ENCODE measurements around the gene EPB41L4A. TPM values are rescaled to one million over a fixed set of nuclear protein-coding genes. Genes with fewer than 3 reads are reported as not detected.

The EPB41L4A gene
- total RNA-seq, 1 donor from 2014 or later: 21.4 TPM

GRCh38 chr5:112160652-112161391, 258.3 kb downstream of the EPB41L4A start:
- Histone ChIP-seq H3K27me3 (ENCODE audit: control insufficient read depth in 3 of 3, insufficient read depth in 3 of 3, low read length in 3 of 3) (no peaks in the 10 kb centered on the region), H3K9me3 (ENCODE audit: control insufficient read depth in 3 of 3, low read length in 3 of 3) (no peaks in the 10 kb centered on the region), H3K9ac (ENCODE audit: low read depth in 1 of 3, low read length in 3 of 3) (peak overlapping the region; percentile 89 to 95 (median 89)), H3K4me1 (ENCODE audit: control insufficient read depth in 3 of 3, insufficient read depth in 3 of 3, low read length in 3 of 3) (peaks cover 10 to 29% (median 17%) of the 10 kb centered on the region in 3 donors), H3K4me3 (ENCODE audit: low read length in 3 of 3) (peak overlapping the region; percentile 70 to 97 (median 92)), H3K27ac (ENCODE audit: low read depth, low read length) (peak overlapping the region; percentile 81), H3K36me3 (ENCODE audit: control insufficient read depth in 3 of 3, insufficient read depth in 3 of 3, low read length in 3 of 3) (peaks cover 27 to 33% (median 29%) of the 10 kb centered on the region in 3 donors)

GRCh38 chr5:112159435-112159834, 259.6 kb downstream of the EPB41L4A start:
- no peaks in the 10 kb centered on the region for H3K9me3 ChIP-seq (ENCODE audit: control insufficient read depth in 3 of 3, low read length in 3 of 3)
- no peak overlapping the region for H3K4me3 ChIP-seq (ENCODE audit: low read length in 3 of 3)
- H3K27ac ChIP-seq (ENCODE audit: low read depth, low read length): no peak overlapping the region
- peaks cover 16 to 23% (median 22%) of the 10 kb centered on the region in 3 donors for H3K36me3 ChIP-seq (ENCODE audit: control insufficient read depth in 3 of 3, insufficient read depth in 3 of 3, low read length in 3 of 3)
- H3K27me3 ChIP-seq (ENCODE audit: control insufficient read depth in 3 of 3, insufficient read depth in 3 of 3, low read length in 3 of 3): no peaks in the 10 kb centered on the region
- peaks cover 10 to 29% (median 17%) of the 10 kb centered on the region in 3 donors for H3K4me1 ChIP-seq (ENCODE audit: control insufficient read depth in 3 of 3, insufficient read depth in 3 of 3, low read length in 3 of 3)
- no peak overlapping the region for H3K9ac ChIP-seq (ENCODE audit: low read depth in 1 of 3, low read length in 3 of 3)

- peaks cover 5 to 13% (median 5%) of the 10 kb centered on the region in 3 donors for H3K4me1 ChIP-seq (ENCODE audit: control insufficient read depth in 3 of 3, insufficient read depth in 3 of 3, low read length in 3 of 3)
- H3K36me3 ChIP-seq (ENCODE audit: control insufficient read depth in 3 of 3, insufficient read depth in 3 of 3, low read length in 3 of 3): no peaks in the 10 kb centered on the region
- H3K4me3 ChIP-seq (ENCODE audit: low read length in 3 of 3): no peak overlapping the region
- no peaks in the 10 kb centered on the region for H3K27me3 ChIP-seq (ENCODE audit: control insufficient read depth in 3 of 3, insufficient read depth in 3 of 3, low read length in 3 of 3)
- no peaks in the 10 kb centered on the region for H3K9me3 ChIP-seq (ENCODE audit: control insufficient read depth in 3 of 3, low read length in 3 of 3)
- H3K27ac ChIP-seq (ENCODE audit: low read depth, low read length): no peak overlapping the region
- H3K9ac ChIP-seq (ENCODE audit: low read depth in 1 of 3, low read length in 3 of 3): no peak overlapping the region
Measured at GRCh38 chr5:112156211-112156610, 262.9 kb downstream of the EPB41L4A start.

GRCh38 chr5:112154940-112155686, 264.0 kb downstream of the EPB41L4A start:
- H3K4me1 ChIP-seq (ENCODE audit: control insufficient read depth in 3 of 3, insufficient read depth in 3 of 3, low read length in 3 of 3): peaks cover under 1 to 3% (median 1%) of the 10 kb centered on the region in 3 donors
- no peak overlapping the region for H3K27ac ChIP-seq (ENCODE audit: low read depth, low read length)
- H3K9ac ChIP-seq (ENCODE audit: low read depth in 1 of 3, low read length in 3 of 3): no peak overlapping the region
- no peaks in the 10 kb centered on the region for H3K9me3 ChIP-seq (ENCODE audit: control insufficient read depth in 3 of 3, low read length in 3 of 3)
- H3K4me3 ChIP-seq (ENCODE audit: low read length in 3 of 3): no peak overlapping the region
- H3K36me3 ChIP-seq (ENCODE audit: control insufficient read depth in 3 of 3, insufficient read depth in 3 of 3, low read length in 3 of 3): no peaks in the 10 kb centered on the region
- H3K27me3 ChIP-seq (ENCODE audit: control insufficient read depth in 3 of 3, insufficient read depth in 3 of 3, low read length in 3 of 3): no peaks in the 10 kb centered on the region

- Histone ChIP-seq H3K9me3 (ENCODE audit: control insufficient read depth in 3 of 3, low read length in 3 of 3) (no peaks in the 10 kb centered on the region), H3K4me1 (ENCODE audit: control insufficient read depth in 3 of 3, insufficient read depth in 3 of 3, low read length in 3 of 3) (peaks cover 0 to 2% (median 0%) of the 10 kb centered on the region in 3 donors), H3K4me3 (ENCODE audit: low read length in 3 of 3) (no peak overlapping the region), H3K9ac (ENCODE audit: low read depth in 1 of 3, low read length in 3 of 3) (no peak overlapping the region), H3K27me3 (ENCODE audit: control insufficient read depth in 3 of 3, insufficient read depth in 3 of 3, low read length in 3 of 3) (no peaks in the 10 kb centered on the region), H3K27ac (ENCODE audit: low read depth, low read length) (no peak overlapping the region), H3K36me3 (ENCODE audit: control insufficient read depth in 3 of 3, insufficient read depth in 3 of 3, low read length in 3 of 3) (no peaks in the 10 kb centered on the region)
Measured at GRCh38 chr5:112149727-112150126, 269.4 kb downstream of the EPB41L4A start.

- H3K27ac ChIP-seq (ENCODE audit: low read depth, low read length): peak overlapping the region; percentile 53
- peak overlapping the region in 1 of 3 donors; percentile 26 for H3K4me3 ChIP-seq (ENCODE audit: low read length in 3 of 3)
Measured at GRCh38 chr5:112146323-112147226, 272.5 kb downstream of the EPB41L4A start.

GRCh38 chr5:112143690-112144089, 275.4 kb downstream of the EPB41L4A start:
- H3K4me1 ChIP-seq (ENCODE audit: control insufficient read depth in 3 of 3, insufficient read depth in 3 of 3, low read length in 3 of 3): peaks cover 5% of the 10 kb centered on the region in 3 donors
- H3K9ac ChIP-seq (ENCODE audit: low read depth in 1 of 3, low read length in 3 of 3): no peak overlapping the region
- no peaks in the 10 kb centered on the region for H3K27me3 ChIP-seq (ENCODE audit: control insufficient read depth in 3 of 3, insufficient read depth in 3 of 3, low read length in 3 of 3)
- H3K9me3 ChIP-seq (ENCODE audit: control insufficient read depth in 3 of 3, low read length in 3 of 3): no peaks in the 10 kb centered on the region
- H3K36me3 ChIP-seq (ENCODE audit: control insufficient read depth in 3 of 3, insufficient read depth in 3 of 3, low read length in 3 of 3): no peaks in the 10 kb centered on the region
- no peak overlapping the region for H3K4me3 ChIP-seq (ENCODE audit: low read length in 3 of 3)
- H3K27ac ChIP-seq (ENCODE audit: low read depth, low read length): no peak overlapping the region

More at GRCh38 chr5:112146323-112147226, 272.5 kb downstream of the EPB41L4A start:
- Histone ChIP-seq H3K36me3 (ENCODE audit: control insufficient read depth in 3 of 3, insufficient read depth in 3 of 3, low read length in 3 of 3) (no peaks in the 10 kb centered on the region), H3K9ac (ENCODE audit: low read depth in 1 of 3, low read length in 3 of 3) (peak overlapping the region; percentile 15 to 54 (median 52)), H3K27me3 (ENCODE audit: control insufficient read depth in 3 of 3, insufficient read depth in 3 of 3, low read length in 3 of 3) (no peaks in the 10 kb centered on the region), H3K4me1 (ENCODE audit: control insufficient read depth in 3 of 3, insufficient read depth in 3 of 3, low read length in 3 of 3) (peaks cover 5% of the 10 kb centered on the region in 3 donors), H3K9me3 (ENCODE audit: control insufficient read depth in 3 of 3, low read length in 3 of 3) (no peaks in the 10 kb centered on the region)

- Histone ChIP-seq H3K27ac (ENCODE audit: low read depth, low read length) (no peak overlapping the region), H3K4me3 (ENCODE audit: low read length in 3 of 3) (no peak overlapping the region), H3K9me3 (ENCODE audit: control insufficient read depth in 3 of 3, low read length in 3 of 3) (no peaks in the 10 kb centered on the region), H3K27me3 (ENCODE audit: control insufficient read depth in 3 of 3, insufficient read depth in 3 of 3, low read length in 3 of 3) (no peaks in the 10 kb centered on the region), H3K9ac (ENCODE audit: low read depth in 1 of 3, low read length in 3 of 3) (no peak overlapping the region), H3K36me3 (ENCODE audit: control insufficient read depth in 3 of 3, insufficient read depth in 3 of 3, low read length in 3 of 3) (no peaks in the 10 kb centered on the region), H3K4me1 (ENCODE audit: control insufficient read depth in 3 of 3, insufficient read depth in 3 of 3, low read length in 3 of 3) (peaks cover 5% of the 10 kb centered on the region in 3 donors)
Measured at GRCh38 chr5:112142769-112143270, 276.3 kb downstream of the EPB41L4A start.

- Histone ChIP-seq H3K9me3 (ENCODE audit: control insufficient read depth in 3 of 3, low read length in 3 of 3) (no peaks in the 10 kb centered on the region), H3K9ac (ENCODE audit: low read depth in 1 of 3, low read length in 3 of 3) (no peak overlapping the region)
Measured at GRCh38 chr5:112141582-112141981, 277.5 kb downstream of the EPB41L4A start.

More at GRCh38 chr5:112141582-112141981, 277.5 kb downstream of the EPB41L4A start:
- peaks cover 5% of the 10 kb centered on the region in 3 donors for H3K4me1 ChIP-seq (ENCODE audit: control insufficient read depth in 3 of 3, insufficient read depth in 3 of 3, low read length in 3 of 3)
- no peaks in the 10 kb centered on the region for H3K36me3 ChIP-seq (ENCODE audit: control insufficient read depth in 3 of 3, insufficient read depth in 3 of 3, low read length in 3 of 3)
- no peak overlapping the region for H3K4me3 ChIP-seq (ENCODE audit: low read length in 3 of 3)
- H3K27ac ChIP-seq (ENCODE audit: low read depth, low read length): no peak overlapping the region
- H3K27me3 ChIP-seq (ENCODE audit: control insufficient read depth in 3 of 3, insufficient read depth in 3 of 3, low read length in 3 of 3): no peaks in the 10 kb centered on the region
